ENCODE data around the gene PRKAR1B. TPM values are rescaled to one million over a fixed set of nuclear protein-coding genes. Genes with fewer than 3 reads are reported as not detected.
A peak's percentile ranks its signal among the peaks of the same experiment; 100 is the strongest.

PRKAR1B gene
- total and polyA plus RNA-seq, 7 donors = 9.5 to 26.6 (median 11.4) TPM

- WGBS, 2 donors = 93 to 94% methylated on average over 12 of the region's 12 CpGs
- peak; percentile 52 for DNase-seq
- intact Hi-C loops (cut with DNase I) = no loop called here
- no peak for TF ChIP-seq EP300 (IDR thresholded peaks at IDR 0.05)
- no peak for TF ChIP-seq CTCF (IDR thresholded peaks at IDR 0.05)
- TF ChIP-seq POLR2A (IDR thresholded peaks at IDR 0.05) = no peak
- no peak for TF ChIP-seq POLR2AphosphoS5 (IDR thresholded peaks at IDR 0.05)
- H3K4me3 ChIP-seq = no peak overlapping the region
- peaks cover 8 to 61% (median 16%) of the 10 kb centered on the region in 4 donors for H3K36me3 ChIP-seq
- no peak overlapping the region for H3K27ac ChIP-seq
- peaks cover 0 to 36% (median 28%) of the 10 kb centered on the region in 4 donors for H3K4me1 ChIP-seq
- no peaks in the 10 kb centered on the region for H3K27me3 ChIP-seq
- H3K9me3 ChIP-seq = no peaks in the 10 kb centered on the region
These were observed 218.5 kb downstream of the PRKAR1B start for GRCh38 chr7:508461-509170.

GRCh38 chr7:507623-508300 lies 219.3 kb downstream of the PRKAR1B start:
- Histone ChIP-seq H3K27me3 (no peaks in the 10 kb centered on the region), H3K4me3 (no peak overlapping the region), H3K27ac (no peak overlapping the region), H3K9me3 (no peaks in the 10 kb centered on the region), H3K4me1 (peaks cover 0 to 32% (median 25%) of the 10 kb centered on the region in 4 donors), H3K36me3 (peaks cover 8 to 61% (median 16%) of the 10 kb centered on the region in 4 donors)
- intact Hi-C loops (cut with DNase I) = no loop called here
- 71 to 86% methylated on average over 17 of the region's 17 CpGs for WGBS, 2 donors
- DNase-seq = peak; percentile 55
- TF ChIP-seq POLR2AphosphoS5 (IDR thresholded peaks at IDR 0.05) (no peak), POLR2A (IDR thresholded peaks at IDR 0.05) (no peak), CTCF (IDR thresholded peaks at IDR 0.05) (no peak), EP300 (IDR thresholded peaks at IDR 0.05) (no peak)

- H3K27me3 ChIP-seq = no peaks in the 10 kb centered on the region
- peaks cover 8 to 55% (median 17%) of the 10 kb centered on the region in 4 donors for H3K36me3 ChIP-seq
- no peak for TF ChIP-seq CTCF (IDR thresholded peaks at IDR 0.05)
- TF ChIP-seq POLR2A (IDR thresholded peaks at IDR 0.05) = no peak
- TF ChIP-seq EP300 (IDR thresholded peaks at IDR 0.05) = no peak
- no peak for TF ChIP-seq POLR2AphosphoS5 (IDR thresholded peaks at IDR 0.05)
- peak overlapping the region in 1 of 4 donors; percentile 12 for H3K27ac ChIP-seq
- H3K4me1 ChIP-seq = peaks cover 0 to 26% (median 18%) of the 10 kb centered on the region in 4 donors
- intact Hi-C loops (cut with DNase I) = no loop called here
- no peak overlapping the region for H3K4me3 ChIP-seq
- H3K9me3 ChIP-seq = no peaks in the 10 kb centered on the region
- 89 to 90% methylated on average over 15 of the region's 15 CpGs for WGBS, 2 donors
- DNase-seq = peak; percentile 61
These were observed 220.0 kb downstream of the PRKAR1B start for GRCh38 chr7:506921-507622.

GRCh38 chr7:506391-506831 lies 220.7 kb downstream of the PRKAR1B start:
- TF ChIP-seq POLR2AphosphoS5 (IDR thresholded peaks at IDR 0.05) (no peak), CTCF (IDR thresholded peaks at IDR 0.05) (no peak), POLR2A (IDR thresholded peaks at IDR 0.05) (no peak), EP300 (IDR thresholded peaks at IDR 0.05) (no peak)
- intact Hi-C loops (cut with DNase I) = no loop called here

More at GRCh38 chr7:506391-506831, 220.7 kb downstream of the PRKAR1B start:
- DNase-seq = peak; percentile 57
- Histone ChIP-seq H3K4me1 (peaks cover 0 to 26% (median 18%) of the 10 kb centered on the region in 4 donors), H3K9me3 (no peaks in the 10 kb centered on the region), H3K36me3 (peaks cover 8 to 49% (median 21%) of the 10 kb centered on the region in 4 donors), H3K4me3 (no peak overlapping the region), H3K27me3 (no peaks in the 10 kb centered on the region), H3K27ac (peak overlapping the region in 1 of 4 donors; percentile 12)
- WGBS, 2 donors = 85 to 91% methylated on average over 11 of the region's 11 CpGs

All from sigmoid colon (tissue), 7 donors.